GM12872 (cell line): ENCODE results near the gene OR9Q1.

ENCODE experiments used
- CTCF ChIP-seq: IDR thresholded peaks from 3 replicates; pipeline ENCODE4 v1.5.1; 2011; ENCODE audit warnings: low read depth, mild to moderate bottlenecking, low read length, moderate library complexity; ENCODE audit not compliant: insufficient read depth

OR9Q1 gene

DNA sequence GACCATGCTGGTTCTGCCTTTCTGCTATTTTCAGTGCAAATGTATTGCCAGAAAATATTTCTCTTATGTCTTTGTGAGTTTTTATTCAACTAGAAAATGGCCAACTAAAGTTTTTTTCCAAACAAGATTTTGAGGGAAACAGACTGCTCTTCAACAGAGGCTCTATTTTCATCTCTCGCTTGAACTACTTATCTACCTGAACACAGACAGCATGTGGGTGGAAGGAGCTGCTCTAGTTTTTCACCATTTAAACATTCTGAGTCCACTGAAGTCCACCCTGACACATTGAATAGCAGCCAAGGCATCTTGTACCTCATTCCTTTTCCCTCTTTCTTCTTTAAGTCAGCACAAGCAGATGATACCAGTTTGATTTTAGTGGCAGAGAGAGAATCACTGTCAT lies 111.5 kb downstream of the OR9Q1 start:
- no peak for TF ChIP-seq CTCF

DNA sequence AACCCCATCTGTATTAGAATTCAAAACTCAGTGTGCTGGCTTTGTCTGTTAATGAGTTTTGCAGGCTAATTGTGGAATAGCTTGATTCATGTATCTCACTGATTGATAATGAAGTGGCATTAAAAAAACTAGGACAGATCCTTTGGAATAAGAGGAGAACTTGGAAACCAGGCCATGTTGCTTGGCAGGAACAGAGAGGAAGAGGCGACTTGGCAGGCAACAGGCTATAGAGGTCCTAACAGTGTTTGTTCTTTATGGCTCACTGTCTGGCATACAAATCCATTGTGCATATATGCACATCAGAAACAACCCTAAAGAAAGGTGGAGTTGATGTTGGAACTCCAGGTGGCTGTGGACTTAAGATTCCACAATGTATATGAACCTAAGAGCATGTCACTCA lies 119.1 kb downstream of the OR9Q1 start:
- no peak for TF ChIP-seq CTCF

- TF ChIP-seq CTCF: no peak
Observed at GRCh38 chr11:58152781-58153180, 129.1 kb downstream of the OR9Q1 start.

DNA sequence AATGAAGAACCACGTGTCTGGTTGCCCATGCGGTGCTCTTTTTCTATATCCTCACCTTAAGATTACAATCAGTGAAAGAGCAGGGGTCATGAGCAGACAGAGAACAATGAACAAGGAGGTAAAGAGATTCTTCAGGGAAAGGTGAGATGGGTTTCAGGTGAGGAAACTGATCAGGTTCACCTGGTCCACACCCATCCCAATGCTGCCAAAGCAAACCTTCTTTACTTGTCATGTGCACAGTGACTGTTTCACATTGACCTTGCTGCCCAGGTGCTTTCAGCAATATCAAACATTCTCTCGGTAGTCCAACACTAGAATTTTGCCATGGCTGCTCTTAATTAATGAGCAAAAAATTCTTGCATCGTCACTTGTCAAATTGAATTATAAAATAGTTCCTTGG lies 140.7 kb downstream of the OR9Q1 start:
- TF ChIP-seq CTCF: no peak

DNA sequence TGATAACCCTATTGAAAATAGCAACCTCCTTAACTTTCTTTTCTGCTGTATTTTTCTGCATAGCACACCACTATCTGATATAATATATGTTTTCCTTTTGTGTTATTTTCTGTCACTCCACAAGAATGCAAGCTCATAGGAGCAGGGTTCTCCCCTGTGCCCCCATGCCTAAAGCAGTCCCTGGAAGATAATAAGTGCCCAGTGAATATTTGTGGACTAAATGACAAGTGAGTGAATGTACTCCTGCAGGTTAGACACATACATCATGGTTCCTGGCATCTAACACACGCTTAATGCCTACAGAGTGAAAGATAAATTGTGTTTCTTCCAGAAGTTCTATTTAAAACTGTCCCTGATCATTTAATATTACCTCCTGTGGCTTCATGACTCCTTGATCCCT lies 141.3 kb downstream of the OR9Q1 start:
- no peak for TF ChIP-seq CTCF

GRCh38 chr11:58165504-58166106 lies 141.9 kb downstream of the OR9Q1 start:
- no peak for TF ChIP-seq CTCF

- TF ChIP-seq CTCF: no peak
Observed at GRCh38 chr11:58177409-58178054, 153.9 kb downstream of the OR9Q1 start.
